GM23338 (cell line): ENCODE data around the gene CD164. TPM values are rescaled to one million over a fixed set of nuclear protein-coding genes. Genes with fewer than 3 reads are reported as not detected.

Experiments used
- ATAC-seq: fragments of 200-7000 bp; cut with Tn5 transposase; 3 replicates; pipeline ENCODE4 v1.9.1; 2020
- DNase-seq: peaks from one replicate; pipeline ENCODE4 v3.0.0-alpha.2; 2015; ENCODE audit warnings: low spot score
- H2AFZ ChIP-seq: fragments of 200-600 bp; sonication (generic); 2 replicates; pipeline ENCODE4 v1.8.0; 2016; ENCODE audit warnings: antibody characterized with exemption, mild to moderate bottlenecking, moderate library complexity
- H3F3A ChIP-seq: fragments of 200-600 bp; sonication (generic); replicated peaks from 2 replicates; pipeline ENCODE4 v1.8.0; 2017; ENCODE audit warnings: antibody characterized with exemption, mixed run types, low read depth
- H3K27ac ChIP-seq: fragments of 200-600 bp; sonication (generic); 2 replicates; pipeline ENCODE4 v1.6.1; 2016; ENCODE audit warnings: low read depth
- H3K27me3 ChIP-seq: fragments of 200-600 bp; sonication (generic); 2 replicates; pipeline ENCODE4 v1.8.0; 2016; ENCODE audit warnings: mild to moderate bottlenecking, mixed run types, moderate library complexity; ENCODE audit not compliant: insufficient read depth
- H3K36me3 ChIP-seq: fragments of 200-600 bp; sonication (generic); 2 replicates; pipeline ENCODE4 v1.8.0; 2016; ENCODE audit warnings: mild to moderate bottlenecking; ENCODE audit not compliant: insufficient read depth
- H3K4me1 ChIP-seq: fragments of 200-600 bp; sonication (generic); 2 replicates; pipeline ENCODE4 v1.8.0; 2016; ENCODE audit warnings: mild to moderate bottlenecking, moderate library complexity; ENCODE audit not compliant: insufficient read depth
- H3K4me2 ChIP-seq: fragments of 200-600 bp; sonication (generic); 2 replicates; pipeline ENCODE4 v1.7.1; 2017; ENCODE audit warnings: mixed run types
- H3K4me3 ChIP-seq: fragments of 200-600 bp; sonication (generic); 2 replicates; pipeline ENCODE4 v1.6.1; 2016; ENCODE audit warnings: mixed run types
- H3K79me2 ChIP-seq: fragments of 200-600 bp; sonication (generic); replicated peaks from 2 replicates; pipeline ENCODE4 v1.8.0; 2017; ENCODE audit warnings: mild to moderate bottlenecking; ENCODE audit not compliant: insufficient read depth
- H3K9me2 ChIP-seq: fragments of 200-600 bp; sonication (generic); 2 replicates; pipeline ENCODE4 v1.8.0; 2017; ENCODE audit not compliant: insufficient read depth
- H4K20me1 ChIP-seq: fragments of 200-600 bp; sonication (generic); replicated peaks from 2 replicates; pipeline ENCODE4 v1.8.0; 2017; ENCODE audit warnings: mild to moderate bottlenecking; ENCODE audit not compliant: insufficient read depth
- H3K27ac Mint-ChIP-seq: 2 replicates; pipeline ENCODE4 v1.8.0; 2020; ENCODE audit warnings: inconsistent platforms, mild to moderate bottlenecking, moderate library complexity, mixed read lengths
- H3K27me3 Mint-ChIP-seq: 3 replicates; pipeline ENCODE4 v1.8.0; 2022; ENCODE audit warnings: low read depth, mild to moderate bottlenecking, moderate library complexity, mixed read lengths, inconsistent platforms; ENCODE audit not compliant: insufficient read depth, poor library complexity
- H3K36me3 Mint-ChIP-seq: 3 replicates; pipeline ENCODE4 v1.8.0; 2021; ENCODE audit warnings: low read depth, mild to moderate bottlenecking, inconsistent platforms, moderate library complexity, mixed read lengths
- H3K4me1 Mint-ChIP-seq: 3 replicates; pipeline ENCODE4 v1.8.0; 2020; ENCODE audit warnings: mild to moderate bottlenecking, inconsistent platforms, mixed read lengths
- H3K4me3 Mint-ChIP-seq: 3 replicates; pipeline ENCODE4 v1.8.0; 2021; ENCODE audit warnings: moderate library complexity, mild to moderate bottlenecking, inconsistent platforms, mixed read lengths
- H3K9me3 Mint-ChIP-seq: 3 replicates; pipeline ENCODE4 v1.8.0; 2020; ENCODE audit warnings: moderate library complexity, mild to moderate bottlenecking, inconsistent platforms, mixed read lengths
- CREB1 ChIP-seq: fragments of 250-450 bp; sonication (Bioruptor Pico); IDR thresholded peaks from 2 replicates; pipeline ENCODE4 v1.5.0; 2020; ENCODE audit warnings: low read depth, mild to moderate bottlenecking, moderate library complexity
- CTCF ChIP-seq, 2 experiments: fragments of 200-600 bp in 1 of 2; sonication (generic) in 1 of 2; conservative IDR thresholded peaks; 2 replicates each; pipeline versions ENCODE4 v1.5.1 to v1.6.1; 2016 to 2017; ENCODE audit warnings: antibody characterized with exemption in 2 of 2, low read depth in 2 of 2, mild to moderate bottlenecking in 2 of 2, moderate library complexity in 1 of 2
- ETS1 ChIP-seq: IDR thresholded peaks from 2 replicates; pipeline ENCODE4 v1.6.1; 2016; ENCODE audit warnings: antibody characterized with exemption
- EZH2 ChIP-seq: fragments of 200-600 bp; sonication (generic); IDR thresholded peaks from one replicate; pipeline ENCODE4 v1.8.0; 2017; ENCODE audit warnings: antibody characterized with exemption, mild to moderate bottlenecking, low read depth; ENCODE audit not compliant: unreplicated experiment
- EZH2phosphoT487 ChIP-seq: fragments of 200-600 bp; sonication (generic); IDR thresholded peaks from one replicate; pipeline ENCODE4 v1.8.1; 2018; ENCODE audit warnings: antibody characterized with exemption; ENCODE audit not compliant: unreplicated experiment
- JUNB ChIP-seq: IDR thresholded peaks from one replicate; pipeline ENCODE4 v1.6.1; 2016; ENCODE audit warnings: antibody characterized with exemption; ENCODE audit not compliant: unreplicated experiment
- NANOG ChIP-seq: IDR thresholded peaks from 2 replicates; pipeline ENCODE4 v1.6.1; 2016; ENCODE audit warnings: antibody characterized with exemption, borderline replicate concordance
- POLR2AphosphoS5 ChIP-seq: IDR thresholded peaks from 2 replicates; pipeline ENCODE4 v1.6.1; 2016; ENCODE audit warnings: antibody characterized with exemption, low read depth
- REST ChIP-seq: IDR thresholded peaks from one replicate; pipeline ENCODE4 v1.6.1; 2018; ENCODE audit warnings: antibody characterized with exemption; ENCODE audit not compliant: unreplicated experiment
- STAT1 ChIP-seq: IDR thresholded peaks from one replicate; pipeline ENCODE4 v1.6.1; 2016; ENCODE audit warnings: antibody characterized with exemption; ENCODE audit not compliant: unreplicated experiment
- ZNF114 ChIP-seq: fragments of 250-450 bp; sonication (Bioruptor Pico); IDR thresholded peaks from 2 replicates; pipeline ENCODE4 v1.5.0; 2020; ENCODE audit warnings: mild to moderate bottlenecking, moderate library complexity
- ZNF331 ChIP-seq: fragments of 250-450 bp; sonication (Bioruptor Pico); IDR thresholded peaks from 2 replicates; pipeline ENCODE4 v1.5.0; 2020; ENCODE audit warnings: low read depth, mild to moderate bottlenecking, moderate library complexity
- ZNF462 ChIP-seq: fragments of 250-450 bp; sonication (Bioruptor Pico); IDR thresholded peaks from 2 replicates; pipeline ENCODE4 v1.5.0; 2020; ENCODE audit warnings: mild to moderate bottlenecking, moderate library complexity
- polyA plus RNA-seq: library from polyadenylated mRNA; unstranded; fragments of >200 nt; fragmentation: Nextera tagmentation; extraction: Ambion mirVana; gene quantifications from 2 replicates; pipeline ENCODE4 v1.2.1, GENCODE V29; 2016
- total RNA-seq: library from RNA; depleted of rRNA; stranded (reverse); fragments of >200 nt; shearing (Covaris generic); gene quantifications from 2 replicates; pipeline ENCODE4 v1.2.3, GENCODE V29; 2014

The CD164 gene
- total and polyA plus RNA-seq, 2 experiments from 2014 or later: 81.0 to 83.8 TPM

- no peaks in the 10 kb centered on the region for H3K9me3 Mint-ChIP-seq
- Histone ChIP-seq H3K4me3 (no peak overlapping the region), H3K9me2 (no peaks in the 10 kb centered on the region), H3K79me2 (no peaks in the 10 kb centered on the region), H3F3A (no peaks in the 10 kb centered on the region), H4K20me1 (no peaks in the 10 kb centered on the region), H2AFZ (no peak overlapping the region), H3K4me1 (no peaks in the 10 kb centered on the region), H3K4me2 (no peak overlapping the region), H3K27ac (no peak overlapping the region), H3K36me3 (no peaks in the 10 kb centered on the region), H3K27me3 (no peaks in the 10 kb centered on the region)
- ATAC-seq: no peak
- peaks cover 9% of the 10 kb centered on the region for H3K4me1 Mint-ChIP-seq
- H3K27ac Mint-ChIP-seq: no peak overlapping the region
- TF ChIP-seq NANOG: no peak
- TF ChIP-seq CREB1 (CRISPR knock-in tag): no peak
- TF ChIP-seq ZNF331 (CRISPR knock-in tag): no peak
- TF ChIP-seq EZH2phosphoT487: no peak
- no peak for TF ChIP-seq ZNF114 (CRISPR knock-in tag)
- no peak for TF ChIP-seq EZH2
- no peak for TF ChIP-seq CTCF (conservative IDR thresholded peaks at IDR 0.05; ENCODE audit: low read depth in 2 of 2)
- TF ChIP-seq REST: no peak
- no peak for TF ChIP-seq ZNF462 (CRISPR knock-in tag)
- TF ChIP-seq ETS1: no peak
- TF ChIP-seq STAT1: no peak
- no peak for TF ChIP-seq JUNB
- TF ChIP-seq POLR2AphosphoS5: no peak
- no peak for DNase-seq
- H3K4me3 Mint-ChIP-seq: no peak overlapping the region
- no peaks in the 10 kb centered on the region for H3K36me3 Mint-ChIP-seq
- H3K27me3 Mint-ChIP-seq: peaks cover 7% of the 10 kb centered on the region
Observed at GRCh38 chr6:109342506-109342905, 39.8 kb downstream of the CD164 start.
